Activated effector memory CD4-positive, alpha-beta T cell treated with Interleukin-2 at 50 U/mL for 16 hours (primary cell): Measurements from ENCODE around the gene USP32.
A peak's percentile ranks its signal among the peaks of the same experiment; 100 is the strongest.
"Not testable (repeated sequence)": the region's sequence is repeated elsewhere in the genome, so short reads cannot be mapped to it uniquely, and the experiment has no call there.

Experiments
- DNase-seq: peaks from one replicate; pipeline ENCODE4 v3.0.0-alpha.2; 2020

USP32 gene

GRCh38 chr17:60392042-60392844, at the start of gene USP32:
Gene USP32, minus strand, starts transcription at chr17:60392133. Its CDS starts 194 bp downstream, at chr17:60391939.
- peak; percentile 98 for DNase-seq

GRCh38 chr17:60439501-60439900, 47.6 kb upstream of the USP32 start:
- no peak for DNase-seq

GRCh38 chr17:60436676-60437075, 44.7 kb upstream of the USP32 start:
- no peak for DNase-seq

- peak; percentile 24 for DNase-seq
Measured at GRCh38 chr17:60435244-60436167, 43.6 kb upstream of the USP32 start.

GRCh38 chr17:60433021-60433997, 41.4 kb upstream of the USP32 start:
- not testable (repeated sequence) for DNase-seq

- DNase-seq = not testable (repeated sequence)
Measured at GRCh38 chr17:60430561-60430960, 38.6 kb upstream of the USP32 start.

GRCh38 chr17:60428491-60428890, 36.6 kb upstream of the USP32 start:
- not testable (repeated sequence) for DNase-seq

GRCh38 chr17:60426596-60426995, 34.7 kb upstream of the USP32 start:
- DNase-seq = no peak

- DNase-seq = no peak
Measured at GRCh38 chr17:60425626-60426025, 33.7 kb upstream of the USP32 start.

- no peak for DNase-seq
Measured at GRCh38 chr17:60423865-60424264, 31.9 kb upstream of the USP32 start.

GRCh38 chr17:60422162-60422665, 30.3 kb upstream of the USP32 start, which contains the start of gene CHCT1:
Gene CHCT1, plus strand, starts transcription at chr17:60422489. Its CDS starts 104 bp downstream, at chr17:60422593.
- DNase-seq = no peak

- peak; percentile 61 for DNase-seq
Measured at GRCh38 chr17:60421273-60422161, 29.6 kb upstream of the USP32 start.

GRCh38 chr17:60419875-60420274, 27.9 kb upstream of the USP32 start:
- DNase-seq = not testable (repeated sequence)

GRCh38 chr17:60419003-60419402, 27.1 kb upstream of the USP32 start:
- not testable (repeated sequence) for DNase-seq

GRCh38 chr17:60416368-60416925, 24.5 kb upstream of the USP32 start:
- DNase-seq = no peak

GRCh38 chr17:60415146-60415545, 23.2 kb upstream of the USP32 start:
- no peak for DNase-seq

- DNase-seq = no peak
Measured at GRCh38 chr17:60412701-60413100, 20.8 kb upstream of the USP32 start.

- no peak for DNase-seq
Measured at GRCh38 chr17:60410001-60410400, 18.1 kb upstream of the USP32 start.

GRCh38 chr17:60406887-60407286, 15.0 kb upstream of the USP32 start:
- DNase-seq = no peak

GRCh38 chr17:60403962-60404361, 12.0 kb upstream of the USP32 start:
- DNase-seq = no peak

GRCh38 chr17:60403523-60403810, 11.5 kb upstream of the USP32 start:
- no peak for DNase-seq
